HG03108 (cell line): ENCODE results near the gene CD34.
"Not testable (repeated sequence)": the region's sequence is repeated elsewhere in the genome, so short reads cannot be mapped to it uniquely, and the experiment has no call there.

Experiments used
- ATAC-seq: cut with Tn5 transposase; IDR thresholded peaks from one replicate; pipeline ENCODE4 v1.9.1; 2021; ENCODE audit warnings: moderate library complexity; ENCODE audit not compliant: unreplicated experiment

The CD34 gene

GRCh38 chr1:207877914-207878313 is 33.0 kb downstream of the CD34 start:
- ATAC-seq: not testable (repeated sequence)

GRCh38 chr1:207876131-207876530 is 34.8 kb downstream of the CD34 start:
- no peak for ATAC-seq

GRCh38 chr1:207875532-207875931 is 35.4 kb downstream of the CD34 start:
- ATAC-seq: no peak

GRCh38 chr1:207873055-207873890 is 37.7 kb downstream of the CD34 start:
- no peak for ATAC-seq

GRCh38 chr1:207872621-207873020 is 38.3 kb downstream of the CD34 start:
- ATAC-seq: no peak

GRCh38 chr1:207871117-207871649 is 39.7 kb downstream of the CD34 start:
- no peak for ATAC-seq

- ATAC-seq: no peak
These were observed 40.5 kb downstream of the CD34 start for GRCh38 chr1:207870306-207871031.

- no peak for ATAC-seq
These were observed 41.1 kb downstream of the CD34 start for GRCh38 chr1:207869859-207870258.

GRCh38 chr1:207868774-207869721 is 41.9 kb downstream of the CD34 start:
- ATAC-seq: peak; percentile 61

- ATAC-seq: no peak
These were observed 42.6 kb downstream of the CD34 start for GRCh38 chr1:207868251-207868773.

- no peak for ATAC-seq
These were observed 43.5 kb downstream of the CD34 start for GRCh38 chr1:207867136-207868109.

- no peak for ATAC-seq
These were observed 44.3 kb downstream of the CD34 start for GRCh38 chr1:207866471-207867135.

GRCh38 chr1:207863893-207864535 is 46.9 kb downstream of the CD34 start:
- no peak for ATAC-seq

- ATAC-seq: no peak
These were observed 48.6 kb downstream of the CD34 start for GRCh38 chr1:207862241-207862787.

GRCh38 chr1:207861442-207862177 is 49.3 kb downstream of the CD34 start:
- no peak for ATAC-seq

- ATAC-seq: no peak
These were observed 50.4 kb downstream of the CD34 start for GRCh38 chr1:207860531-207860930.

- ATAC-seq: no peak
These were observed 52.1 kb downstream of the CD34 start for GRCh38 chr1:207858806-207859205.
